CD4-positive, alpha-beta memory T cell (primary cell): ENCODE measurements around the gene SRGAP1. TPM values are rescaled to one million over a fixed set of nuclear protein-coding genes. Genes with fewer than 3 reads are reported as not detected.

Source experiments
- CTCF ChIA-PET: fragments of 350-600 bp; sonication (Branson Sonifier 250); formaldehyde crosslinking; loops from one replicate; lab custom pipeline; 2021; ENCODE audit warnings: inconsistent platforms; ENCODE audit not compliant: partially characterized antibody; lab: Charles Lee
- POLR2A ChIA-PET: fragments of 350-600 bp; sonication (Branson Sonifier 250); formaldehyde crosslinking; loops from one replicate; lab custom pipeline; 2021; ENCODE audit not compliant: partially characterized antibody; lab: Charles Lee
- DNase-seq, 5 donors: peaks; one replicate each; pipeline versions ENCODE4 v3.0.0 to v3.0.0-alpha.2; 2020 to 2022; ENCODE audit warnings: mixed read lengths in 1 of 5
- H3K27ac ChIP-seq: one replicate; pipeline ENCODE4 v1.7.0; 2013; ENCODE audit warnings: low read depth, low read length
- H3K27me3 ChIP-seq: 2 replicates; pipeline ENCODE4 v1.7.0; 2013; ENCODE audit warnings: mild to moderate bottlenecking, low read length, moderate library complexity; ENCODE audit not compliant: insufficient read depth
- H3K36me3 ChIP-seq: 2 replicates; pipeline ENCODE4 v1.7.0; 2013; ENCODE audit warnings: mild to moderate bottlenecking, low read length, moderate library complexity; ENCODE audit not compliant: insufficient read depth
- H3K4me1 ChIP-seq: 2 replicates; pipeline ENCODE4 v1.7.0; 2013; ENCODE audit warnings: mild to moderate bottlenecking, low read length, moderate library complexity; ENCODE audit not compliant: insufficient read depth
- H3K4me3 ChIP-seq, 2 donors: one replicate each; pipeline ENCODE4 v1.7.0; 2013; ENCODE audit warnings: low read length in 2 of 2, mild to moderate bottlenecking in 1 of 2
- H3K9me3 ChIP-seq, 2 donors: one replicate each; pipeline ENCODE4 v1.7.0; 2013; ENCODE audit warnings: low read length in 2 of 2, control low read depth in 1 of 2; ENCODE audit not compliant: control insufficient read depth in 1 of 2
- H3K27ac Mint-ChIP-seq, 7 donors: one replicate each; pipeline ENCODE4 v1.8.0; 2020 to 2021; ENCODE audit warnings: mixed read lengths in 7 of 7, mild to moderate bottlenecking in 6 of 7, inconsistent platforms in 3 of 7, moderate library complexity in 3 of 7
- H3K27me3 Mint-ChIP-seq, 2 donors: one replicate each; pipeline ENCODE4 v1.8.0; 2020 to 2021; ENCODE audit warnings: mixed read lengths in 2 of 2
- H3K36me3 Mint-ChIP-seq, 2 donors: one replicate each; pipeline ENCODE4 v1.8.0; 2020 to 2021; ENCODE audit warnings: mixed read lengths in 2 of 2, inconsistent platforms in 1 of 2, mild to moderate bottlenecking in 1 of 2
- H3K4me1 Mint-ChIP-seq, 4 donors: one replicate each; pipeline ENCODE4 v1.8.0; 2020 to 2021; ENCODE audit warnings: mixed read lengths in 4 of 4, mild to moderate bottlenecking in 1 of 4
- H3K4me3 Mint-ChIP-seq, 8 donors: one replicate each; pipeline ENCODE4 v1.8.0; 2020 to 2021; ENCODE audit warnings: mixed read lengths in 8 of 8, mild to moderate bottlenecking in 7 of 8, moderate library complexity in 6 of 8, inconsistent platforms in 3 of 8
- H3K9me3 Mint-ChIP-seq, 8 donors: one replicate each; pipeline ENCODE4 v1.8.0; 2020 to 2021; ENCODE audit warnings: mixed read lengths in 8 of 8, mild to moderate bottlenecking in 5 of 8, inconsistent platforms in 3 of 8, moderate library complexity in 1 of 8
- intact Hi-C: fragments of 100-400 bp; cut with micrococcal nuclease; formaldehyde crosslinking; loops from one replicate; pipeline ENCODE4 v1.15.1; 2023
- polyA plus RNA-seq, 2 donors: library from polyadenylated mRNA; unstranded; fragments of 300-500 nt; fragmentation: Illumina TruSeq; gene quantifications; one replicate each; pipeline ENCODE4 v1.2.3, GENCODE V29; 2021
- total RNA-seq, 2 experiments: library from RNA; stranded (reverse); gene quantifications; one replicate each; pipeline ENCODE4 v1.2.3, GENCODE V29; 2021

Gene SRGAP1
- total and polyA plus RNA-seq, 4 experiments from 2014 or later, result 0.03 to 0.09 TPM; not detected in 2

- intact Hi-C loops, result no loop called here
- peaks cover 0 to 3% (median 0%) of the 10 kb centered on the region in 4 donors for H3K4me1 Mint-ChIP-seq
- no peaks in the 10 kb centered on the region for H3K9me3 ChIP-seq
- H3K36me3 Mint-ChIP-seq, result no peaks in the 10 kb centered on the region
- H3K27me3 ChIP-seq, result no peaks in the 10 kb centered on the region
- ChIA-PET CTCF (no interaction called here), POLR2A (no interaction called here)
- H3K9me3 Mint-ChIP-seq, result no peaks in the 10 kb centered on the region
- H3K27ac Mint-ChIP-seq, result no peak overlapping the region
- H3K27ac ChIP-seq, result no peak overlapping the region
- no peak overlapping the region for H3K4me3 ChIP-seq
- H3K4me3 Mint-ChIP-seq, result no peak overlapping the region
- no peaks in the 10 kb centered on the region for H3K36me3 ChIP-seq
- no peaks in the 10 kb centered on the region for H3K4me1 ChIP-seq
- peaks cover 0 to 3% of the 10 kb centered on the region in 2 donors for H3K27me3 Mint-ChIP-seq
- no peak for DNase-seq
Measured at GRCh38 chr12:63915105-63915800, 70.8 kb downstream of the SRGAP1 start.

- Histone ChIP-seq H3K9me3 (no peaks in the 10 kb centered on the region), H3K27me3 (no peaks in the 10 kb centered on the region), H3K4me3 (no peak overlapping the region), H3K36me3 (no peaks in the 10 kb centered on the region), H3K27ac (no peak overlapping the region), H3K4me1 (no peaks in the 10 kb centered on the region)
- Mint-ChIP-seq H3K27me3 (peaks cover 0 to 3% of the 10 kb centered on the region in 2 donors), H3K27ac (no peak overlapping the region), H3K4me1 (peaks cover 0 to 3% (median 0%) of the 10 kb centered on the region in 4 donors), H3K36me3 (no peaks in the 10 kb centered on the region), H3K4me3 (no peak overlapping the region), H3K9me3 (no peaks in the 10 kb centered on the region)
- no peak for DNase-seq
- intact Hi-C loops, result no loop called here
- ChIA-PET CTCF (no interaction called here), POLR2A (no interaction called here)
Measured at GRCh38 chr12:63916561-63917476, 72.3 kb downstream of the SRGAP1 start.

- H3K36me3 ChIP-seq, result no peaks in the 10 kb centered on the region
- POLR2A ChIA-PET, result no interaction called here
- peaks cover 0 to 3% (median 0%) of the 10 kb centered on the region in 4 donors for H3K4me1 Mint-ChIP-seq
- no peak overlapping the region for H3K4me3 Mint-ChIP-seq
- no peaks in the 10 kb centered on the region for H3K36me3 Mint-ChIP-seq
- H3K9me3 ChIP-seq, result no peaks in the 10 kb centered on the region
- no peak overlapping the region for H3K27ac ChIP-seq
- no peaks in the 10 kb centered on the region for H3K9me3 Mint-ChIP-seq
- CTCF ChIA-PET, result no interaction called here
- H3K27ac Mint-ChIP-seq, result no peak overlapping the region
- H3K27me3 Mint-ChIP-seq, result peaks cover 0 to 3% of the 10 kb centered on the region in 2 donors
- no peak overlapping the region for H3K4me3 ChIP-seq
- no peaks in the 10 kb centered on the region for H3K4me1 ChIP-seq
- DNase-seq, result no peak
- intact Hi-C loops, result no loop called here
- no peaks in the 10 kb centered on the region for H3K27me3 ChIP-seq
Measured at GRCh38 chr12:63917477-63917862, 73.0 kb downstream of the SRGAP1 start.

- DNase-seq, result no peak
- H3K36me3 Mint-ChIP-seq, result no peaks in the 10 kb centered on the region
- no peaks in the 10 kb centered on the region for H3K9me3 Mint-ChIP-seq
- peaks cover 0 to 3% (median 0%) of the 10 kb centered on the region in 4 donors for H3K4me1 Mint-ChIP-seq
- H3K4me3 Mint-ChIP-seq, result no peak overlapping the region
- no peaks in the 10 kb centered on the region for H3K27me3 ChIP-seq
- no peak overlapping the region for H3K27ac Mint-ChIP-seq
- no peaks in the 10 kb centered on the region for H3K36me3 ChIP-seq
- ChIA-PET POLR2A (no interaction called here), CTCF (no interaction called here)
- no peak overlapping the region for H3K4me3 ChIP-seq
- H3K9me3 ChIP-seq, result no peaks in the 10 kb centered on the region
- no peaks in the 10 kb centered on the region for H3K4me1 ChIP-seq
- peaks cover 0 to 3% of the 10 kb centered on the region in 2 donors for H3K27me3 Mint-ChIP-seq
- intact Hi-C loops, result no loop called here
- no peak overlapping the region for H3K27ac ChIP-seq
Measured at GRCh38 chr12:63917864-63918799, 73.6 kb downstream of the SRGAP1 start.

- no peak overlapping the region for H3K4me3 Mint-ChIP-seq
- H3K27ac ChIP-seq, result no peak overlapping the region
Measured at GRCh38 chr12:63918800-63919300, 74.3 kb downstream of the SRGAP1 start.

GRCh38 chr12:63919756-63920155 is 75.3 kb downstream of the SRGAP1 start:
- Mint-ChIP-seq H3K4me1 (peaks cover 0 to 3% (median 0%) of the 10 kb centered on the region in 4 donors), H3K9me3 (no peaks in the 10 kb centered on the region), H3K27me3 (peaks cover 0 to 3% of the 10 kb centered on the region in 2 donors), H3K27ac (no peak overlapping the region), H3K36me3 (no peaks in the 10 kb centered on the region), H3K4me3 (no peak overlapping the region)
- ChIA-PET CTCF (no interaction called here), POLR2A (no interaction called here)
- H3K36me3 ChIP-seq, result no peaks in the 10 kb centered on the region
- intact Hi-C loops, result no loop called here
- no peaks in the 10 kb centered on the region for H3K4me1 ChIP-seq
- H3K27ac ChIP-seq, result no peak overlapping the region
- no peaks in the 10 kb centered on the region for H3K27me3 ChIP-seq
- H3K9me3 ChIP-seq, result no peaks in the 10 kb centered on the region
- no peak for DNase-seq
- no peak overlapping the region for H3K4me3 ChIP-seq

More at GRCh38 chr12:63918800-63919300, 74.3 kb downstream of the SRGAP1 start:
- Histone ChIP-seq H3K27me3 (no peaks in the 10 kb centered on the region), H3K4me3 (no peak overlapping the region), H3K9me3 (no peaks in the 10 kb centered on the region), H3K4me1 (no peaks in the 10 kb centered on the region), H3K36me3 (no peaks in the 10 kb centered on the region)
- intact Hi-C loops, result no loop called here
- no peaks in the 10 kb centered on the region for H3K9me3 Mint-ChIP-seq
- peaks cover 0 to 3% of the 10 kb centered on the region in 2 donors for H3K27me3 Mint-ChIP-seq
- H3K4me1 Mint-ChIP-seq, result peaks cover 0 to 3% (median 0%) of the 10 kb centered on the region in 4 donors
- no peak for DNase-seq
- no peaks in the 10 kb centered on the region for H3K36me3 Mint-ChIP-seq
- H3K27ac Mint-ChIP-seq, result no peak overlapping the region
- POLR2A ChIA-PET, result no interaction called here
- CTCF ChIA-PET, result no interaction called here
